ENCODE measurements around the gene UQCRQ.

DNA sequence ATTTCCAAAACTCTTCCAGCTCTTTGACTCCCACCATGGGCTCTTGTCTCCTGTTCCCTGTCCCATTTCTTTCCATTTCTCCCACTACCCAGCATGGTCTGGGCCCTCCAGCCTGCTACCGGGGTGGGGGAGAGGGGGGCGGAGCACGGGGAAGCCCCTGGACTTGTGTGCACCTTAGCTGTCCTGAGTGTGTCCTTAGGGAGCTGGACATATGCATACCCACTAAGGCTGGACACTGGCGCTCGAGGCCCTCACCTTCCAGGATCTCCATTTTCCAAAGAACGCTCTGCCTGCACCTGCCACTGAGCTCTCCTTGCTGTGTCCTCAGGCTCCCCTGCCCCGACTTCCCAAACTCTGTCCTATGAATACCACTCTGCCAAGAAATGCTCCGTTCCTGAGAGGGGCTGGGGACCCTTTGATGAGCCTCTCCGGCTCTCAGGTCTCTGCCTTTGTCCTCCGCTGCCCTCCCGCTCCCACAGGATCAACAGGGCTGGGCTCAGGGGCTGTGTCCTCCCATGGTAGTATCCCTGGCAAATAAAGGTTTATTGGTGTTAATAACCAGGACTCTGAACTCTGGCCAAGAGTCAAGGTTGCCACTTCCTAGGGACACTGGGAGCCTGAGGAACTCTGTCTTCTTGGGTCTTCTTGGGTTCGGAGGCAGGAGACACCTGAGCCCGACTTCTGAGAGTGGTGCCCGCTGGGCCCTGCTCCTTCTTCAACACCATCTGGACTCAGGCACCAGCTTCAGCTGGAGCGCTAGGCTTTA, 35.2 kb upstream of the UQCRQ start:
- TF ChIP-seq, protein P1, sequence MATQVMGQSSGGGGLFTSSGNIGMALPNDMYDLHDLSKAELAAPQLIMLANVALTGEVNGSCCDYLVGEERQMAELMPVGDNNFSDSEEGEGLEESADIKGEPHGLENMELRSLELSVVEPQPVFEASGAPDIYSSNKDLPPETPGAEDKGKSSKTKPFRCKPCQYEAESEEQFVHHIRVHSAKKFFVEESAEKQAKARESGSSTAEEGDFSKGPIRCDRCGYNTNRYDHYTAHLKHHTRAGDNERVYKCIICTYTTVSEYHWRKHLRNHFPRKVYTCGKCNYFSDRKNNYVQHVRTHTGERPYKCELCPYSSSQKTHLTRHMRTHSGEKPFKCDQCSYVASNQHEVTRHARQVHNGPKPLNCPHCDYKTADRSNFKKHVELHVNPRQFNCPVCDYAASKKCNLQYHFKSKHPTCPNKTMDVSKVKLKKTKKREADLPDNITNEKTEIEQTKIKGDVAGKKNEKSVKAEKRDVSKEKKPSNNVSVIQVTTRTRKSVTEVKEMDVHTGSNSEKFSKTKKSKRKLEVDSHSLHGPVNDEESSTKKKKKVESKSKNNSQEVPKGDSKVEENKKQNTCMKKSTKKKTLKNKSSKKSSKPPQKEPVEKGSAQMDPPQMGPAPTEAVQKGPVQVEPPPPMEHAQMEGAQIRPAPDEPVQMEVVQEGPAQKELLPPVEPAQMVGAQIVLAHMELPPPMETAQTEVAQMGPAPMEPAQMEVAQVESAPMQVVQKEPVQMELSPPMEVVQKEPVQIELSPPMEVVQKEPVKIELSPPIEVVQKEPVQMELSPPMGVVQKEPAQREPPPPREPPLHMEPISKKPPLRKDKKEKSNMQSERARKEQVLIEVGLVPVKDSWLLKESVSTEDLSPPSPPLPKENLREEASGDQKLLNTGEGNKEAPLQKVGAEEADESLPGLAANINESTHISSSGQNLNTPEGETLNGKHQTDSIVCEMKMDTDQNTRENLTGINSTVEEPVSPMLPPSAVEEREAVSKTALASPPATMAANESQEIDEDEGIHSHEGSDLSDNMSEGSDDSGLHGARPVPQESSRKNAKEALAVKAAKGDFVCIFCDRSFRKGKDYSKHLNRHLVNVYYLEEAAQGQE (IDR thresholded peaks at IDR 0.05; ENCODE audit: low read depth) = no peak
- TF ChIP-seq, protein P2, sequence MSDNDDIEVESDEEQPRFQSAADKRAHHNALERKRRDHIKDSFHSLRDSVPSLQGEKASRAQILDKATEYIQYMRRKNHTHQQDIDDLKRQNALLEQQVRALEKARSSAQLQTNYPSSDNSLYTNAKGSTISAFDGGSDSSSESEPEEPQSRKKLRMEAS (IDR thresholded peaks at IDR 0.05) = no peak
- TF ChIP-seq FOXM1 (IDR thresholded peaks at IDR 0.05; ENCODE audit: borderline replicate concordance, low read depth) (no peak), TAF1 (IDR thresholded peaks at IDR 0.05; ENCODE audit: low read depth) (no peak), YY1 (IDR thresholded peaks at IDR 0.05; ENCODE audit: low read depth) (no peak), CREB1 (IDR thresholded peaks at IDR 0.05; ENCODE audit: low read depth) (no peak), EGR1 (IDR thresholded peaks at IDR 0.05) (no peak), EP300 (IDR thresholded peaks at IDR 0.05; ENCODE audit: borderline replicate concordance) (no peak), CEBPB (IDR thresholded peaks at IDR 0.05) (no peak)
